C4-2B (cell line): ENCODE data around the gene UNC80.

Source experiments
- H3K27ac ChIP-seq: fragments of 450-650 bp; 2 replicates; pipeline ENCODE4 v1.5.1; 2017
- ZFX ChIP-seq: fragments of 450-650 bp; IDR thresholded peaks from 2 replicates; pipeline ENCODE4 v1.6.1; 2017
- TF ChIP-seq, protein P1 (sequence below): fragments of 450-650 bp; conservative IDR thresholded peaks from 2 replicates; pipeline ENCODE4 v1.5.1; 2017; ENCODE audit warnings: mild to moderate bottlenecking

The UNC80 gene

GRCh38 chr2:209960676-209961630, 189.3 kb downstream of the UNC80 start:
- no peak overlapping the region for H3K27ac ChIP-seq

DNA sequence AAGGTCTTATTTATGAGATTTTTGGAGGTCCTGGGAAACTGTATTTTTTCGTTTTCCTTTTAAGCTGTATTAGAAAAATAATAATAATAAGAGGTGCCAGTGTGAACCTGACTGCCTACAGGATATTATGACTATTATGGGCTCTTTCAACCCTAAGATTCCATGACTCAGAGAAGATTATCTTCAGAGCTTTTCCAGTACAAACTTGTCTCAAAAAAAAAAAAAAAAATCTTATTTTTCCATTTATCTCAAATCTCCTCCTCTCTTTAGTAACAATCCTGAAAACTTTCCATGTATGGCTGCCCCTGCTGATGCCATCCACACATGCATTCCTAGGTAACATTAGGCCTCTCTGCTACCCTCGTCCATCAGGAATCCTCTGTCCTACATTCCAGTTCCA, 194.1 kb downstream of the UNC80 start:
- TF ChIP-seq ZFX: no peak
- TF ChIP-seq, protein P1, sequence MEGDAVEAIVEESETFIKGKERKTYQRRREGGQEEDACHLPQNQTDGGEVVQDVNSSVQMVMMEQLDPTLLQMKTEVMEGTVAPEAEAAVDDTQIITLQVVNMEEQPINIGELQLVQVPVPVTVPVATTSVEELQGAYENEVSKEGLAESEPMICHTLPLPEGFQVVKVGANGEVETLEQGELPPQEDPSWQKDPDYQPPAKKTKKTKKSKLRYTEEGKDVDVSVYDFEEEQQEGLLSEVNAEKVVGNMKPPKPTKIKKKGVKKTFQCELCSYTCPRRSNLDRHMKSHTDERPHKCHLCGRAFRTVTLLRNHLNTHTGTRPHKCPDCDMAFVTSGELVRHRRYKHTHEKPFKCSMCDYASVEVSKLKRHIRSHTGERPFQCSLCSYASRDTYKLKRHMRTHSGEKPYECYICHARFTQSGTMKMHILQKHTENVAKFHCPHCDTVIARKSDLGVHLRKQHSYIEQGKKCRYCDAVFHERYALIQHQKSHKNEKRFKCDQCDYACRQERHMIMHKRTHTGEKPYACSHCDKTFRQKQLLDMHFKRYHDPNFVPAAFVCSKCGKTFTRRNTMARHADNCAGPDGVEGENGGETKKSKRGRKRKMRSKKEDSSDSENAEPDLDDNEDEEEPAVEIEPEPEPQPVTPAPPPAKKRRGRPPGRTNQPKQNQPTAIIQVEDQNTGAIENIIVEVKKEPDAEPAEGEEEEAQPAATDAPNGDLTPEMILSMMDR: no peak

More at GRCh38 chr2:209960676-209961630, 189.3 kb downstream of the UNC80 start:
- no peak for TF ChIP-seq ZFX
- TF ChIP-seq, protein P1: peak; percentile 86

DNA sequence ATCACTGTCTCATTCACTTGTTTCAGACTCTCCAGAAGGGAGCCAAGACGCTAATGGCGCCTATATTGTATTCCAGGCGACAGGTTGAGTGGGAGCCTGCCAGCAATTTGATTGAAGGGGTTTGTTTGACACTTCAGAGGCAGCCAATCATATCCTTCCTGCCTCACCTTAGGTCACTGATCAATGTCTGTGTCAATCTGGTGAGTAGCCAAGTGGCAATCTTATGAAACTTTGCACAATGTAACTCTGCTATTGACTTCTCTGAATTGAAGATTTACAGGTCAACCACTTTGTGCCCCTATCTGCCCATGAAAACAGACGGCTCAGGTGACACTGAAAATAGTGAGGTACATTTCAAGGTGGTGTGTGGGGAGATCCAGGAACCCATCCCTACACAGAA, 198.1 kb downstream of the UNC80 start:
- TF ChIP-seq, protein P1: no peak
- TF ChIP-seq ZFX: no peak
- H3K27ac ChIP-seq: no peak overlapping the region

More for the DNA sequence above, 194.1 kb downstream of the UNC80 start:
- H3K27ac ChIP-seq: no peak overlapping the region

GRCh38 chr2:209970271-209970670, 198.6 kb downstream of the UNC80 start:
- no peak overlapping the region for H3K27ac ChIP-seq
- TF ChIP-seq, protein P1: no peak

DNA sequence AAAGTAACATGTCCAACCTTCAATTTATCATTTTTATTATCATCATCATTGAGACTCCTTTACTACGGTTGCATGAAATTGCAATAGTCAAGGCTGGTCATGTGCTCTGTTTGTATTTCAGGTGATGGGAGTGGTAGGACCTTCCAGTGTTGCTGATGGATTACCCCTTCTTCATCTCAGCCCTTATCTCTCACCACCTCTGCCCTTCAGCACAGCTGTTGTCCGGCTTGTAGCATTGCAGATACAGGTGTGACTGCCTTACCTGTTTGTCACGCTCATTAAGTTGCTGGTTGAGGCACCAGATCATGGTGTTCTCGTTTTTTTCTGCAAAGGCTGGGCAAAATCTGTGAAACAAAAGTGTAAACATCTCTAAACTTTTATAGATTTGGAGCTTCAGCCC, 199.1 kb downstream of the UNC80 start:
- no peak overlapping the region for H3K27ac ChIP-seq
- TF ChIP-seq ZFX: no peak
- TF ChIP-seq, protein P1: no peak

DNA sequence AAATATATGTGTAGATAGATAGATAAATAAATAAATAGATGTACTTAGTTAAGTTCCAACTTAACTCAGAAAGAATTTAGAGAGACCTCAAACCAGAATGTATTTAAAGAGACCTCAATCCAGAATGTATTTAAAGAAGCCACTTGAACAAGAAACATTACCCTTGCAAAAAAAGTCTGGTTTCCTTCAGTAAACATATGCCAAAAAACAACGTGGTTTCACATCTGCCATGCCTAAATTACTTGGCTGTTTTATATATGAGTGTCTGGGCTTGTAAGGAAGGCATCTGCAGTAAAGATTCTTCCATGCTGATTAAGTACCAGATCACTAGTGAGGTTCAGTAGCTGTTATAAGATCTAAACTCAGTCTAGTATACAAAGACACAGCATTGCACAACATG, 201.7 kb downstream of the UNC80 start:
- TF ChIP-seq, protein P1: no peak
- TF ChIP-seq ZFX: no peak
- no peak overlapping the region for H3K27ac ChIP-seq

GRCh38 chr2:209974576-209974975, 202.9 kb downstream of the UNC80 start:
- TF ChIP-seq ZFX: no peak
- TF ChIP-seq, protein P1: no peak
- no peak overlapping the region for H3K27ac ChIP-seq
